ENCODE results near the gene PEPD.

The PEPD gene

GRCh38 chr19:33453265-33453664 lies 68.3 kb downstream of the PEPD start:
- DNase-seq: no peak

GRCh38 chr19:33450689-33451088 lies 70.9 kb downstream of the PEPD start:
- no peak for DNase-seq

GRCh38 chr19:33449799-33450198 lies 71.8 kb downstream of the PEPD start:
- DNase-seq: no peak

- DNase-seq: no peak
These were observed 73.5 kb downstream of the PEPD start for GRCh38 chr19:33448159-33448516.

GRCh38 chr19:33447336-33448158 lies 74.0 kb downstream of the PEPD start:
- DNase-seq: no peak

- DNase-seq: no peak
These were observed 75.0 kb downstream of the PEPD start for GRCh38 chr19:33446330-33447293.

- no peak for DNase-seq
These were observed 75.9 kb downstream of the PEPD start for GRCh38 chr19:33445442-33446329.

- no peak for DNase-seq
These were observed 76.8 kb downstream of the PEPD start for GRCh38 chr19:33444562-33445441.

GRCh38 chr19:33443638-33444561 lies 77.7 kb downstream of the PEPD start:
- no peak for DNase-seq

- no peak for DNase-seq
These were observed 78.9 kb downstream of the PEPD start for GRCh38 chr19:33442706-33443105.

- no peak for DNase-seq
These were observed 79.8 kb downstream of the PEPD start for GRCh38 chr19:33441828-33442227.

- no peak for DNase-seq
These were observed 80.3 kb downstream of the PEPD start for GRCh38 chr19:33441277-33441699.

GRCh38 chr19:33440682-33441081 lies 80.9 kb downstream of the PEPD start:
- DNase-seq: no peak

GRCh38 chr19:33440241-33440640 lies 81.3 kb downstream of the PEPD start:
- DNase-seq: no peak

GRCh38 chr19:33438987-33439781 lies 82.4 kb downstream of the PEPD start:
- no peak for DNase-seq

- DNase-seq: no peak
These were observed 83.5 kb downstream of the PEPD start for GRCh38 chr19:33437821-33438671.

- no peak for DNase-seq
These were observed 84.2 kb downstream of the PEPD start for GRCh38 chr19:33437393-33437820.
